Myocyte (in vitro differentiated cells): Measurements from ENCODE around the gene ZFP92. TPM values are rescaled to one million over a fixed set of nuclear protein-coding genes. Genes with fewer than 3 reads are reported as not detected.
"Not testable (repeated sequence)": the region's sequence is repeated elsewhere in the genome, so short reads cannot be mapped to it uniquely, and the experiment has no call there.

ENCODE experiments used
- DNase-seq: peaks from one replicate; pipeline ENCODE4 v3.0.0-alpha.2; 2012; ENCODE audit warnings: low read depth
- total RNA-seq: library from RNA; depleted of rRNA; stranded (reverse); fragments of >200 nt; gene quantifications from 2 replicates; pipeline ENCODE4 v1.2.3, GENCODE V29; 2014

The ZFP92 gene
- total RNA-seq, 1 donor from 2014 or later: not detected

DNA sequence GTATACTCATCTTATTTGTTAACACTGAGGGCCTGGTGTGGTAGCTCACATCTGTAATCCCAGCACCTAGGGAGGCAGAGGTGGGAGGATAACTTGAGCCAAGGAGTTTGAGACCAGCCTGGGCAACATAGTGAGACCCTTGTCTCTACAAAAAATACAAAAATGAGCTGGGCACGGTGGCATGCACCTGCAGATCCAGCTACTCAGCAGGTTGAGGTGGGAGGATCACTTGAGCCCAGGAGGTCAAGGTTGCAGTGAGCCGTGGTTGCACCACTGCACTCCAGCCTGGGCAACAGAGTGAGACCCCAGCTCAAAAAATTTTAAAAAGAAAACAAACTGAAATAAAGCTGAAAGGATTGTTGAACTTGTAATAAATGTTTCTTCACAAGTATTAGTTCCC is 26.3 kb upstream of the ZFP92 start:
- not testable (repeated sequence) for DNase-seq

DNA sequence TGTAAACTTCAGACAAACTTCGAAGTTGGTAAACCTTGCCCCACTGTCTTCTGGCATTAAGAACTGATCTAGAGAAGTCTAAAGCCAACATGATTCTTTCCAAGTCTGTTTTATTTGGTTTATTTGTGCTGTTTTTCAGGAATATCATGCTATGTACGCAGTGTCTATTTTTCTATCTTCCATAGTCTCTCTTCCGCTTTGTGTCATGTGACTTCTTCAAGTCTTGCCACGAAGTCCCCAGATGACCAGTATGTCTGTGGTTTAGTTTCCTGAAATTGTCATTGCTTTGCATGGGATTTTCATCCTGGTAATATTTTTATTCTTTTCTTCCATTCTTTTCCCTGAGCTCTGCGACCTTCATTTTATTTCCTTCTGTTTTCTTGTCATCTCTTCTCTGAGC is 25.2 kb upstream of the ZFP92 start:
- no peak for DNase-seq

DNA sequence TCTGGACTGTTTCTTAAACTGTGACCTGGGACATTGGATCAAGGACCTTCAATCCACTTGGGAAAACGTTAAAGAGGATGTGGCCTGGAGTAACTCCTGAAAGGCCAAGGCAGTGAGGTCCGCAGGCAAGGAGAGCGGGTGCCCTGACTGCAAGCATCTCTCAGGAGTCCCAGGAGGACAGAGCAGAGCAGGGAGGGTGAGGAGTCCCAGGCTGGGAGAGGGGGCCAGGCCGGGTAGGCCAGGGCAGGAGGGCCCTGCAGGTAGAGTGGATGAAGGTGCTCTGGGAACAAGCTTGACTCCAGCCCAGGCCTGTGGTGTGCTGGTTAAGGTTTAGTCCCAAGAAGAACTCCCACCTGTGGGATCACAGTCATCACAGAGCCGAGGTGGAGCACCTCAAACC is 23.9 kb upstream of the ZFP92 start:
- DNase-seq: no peak

GRCh38 chrX:153387987-153388721 is 23.1 kb upstream of the ZFP92 start:
- no peak for DNase-seq

DNA sequence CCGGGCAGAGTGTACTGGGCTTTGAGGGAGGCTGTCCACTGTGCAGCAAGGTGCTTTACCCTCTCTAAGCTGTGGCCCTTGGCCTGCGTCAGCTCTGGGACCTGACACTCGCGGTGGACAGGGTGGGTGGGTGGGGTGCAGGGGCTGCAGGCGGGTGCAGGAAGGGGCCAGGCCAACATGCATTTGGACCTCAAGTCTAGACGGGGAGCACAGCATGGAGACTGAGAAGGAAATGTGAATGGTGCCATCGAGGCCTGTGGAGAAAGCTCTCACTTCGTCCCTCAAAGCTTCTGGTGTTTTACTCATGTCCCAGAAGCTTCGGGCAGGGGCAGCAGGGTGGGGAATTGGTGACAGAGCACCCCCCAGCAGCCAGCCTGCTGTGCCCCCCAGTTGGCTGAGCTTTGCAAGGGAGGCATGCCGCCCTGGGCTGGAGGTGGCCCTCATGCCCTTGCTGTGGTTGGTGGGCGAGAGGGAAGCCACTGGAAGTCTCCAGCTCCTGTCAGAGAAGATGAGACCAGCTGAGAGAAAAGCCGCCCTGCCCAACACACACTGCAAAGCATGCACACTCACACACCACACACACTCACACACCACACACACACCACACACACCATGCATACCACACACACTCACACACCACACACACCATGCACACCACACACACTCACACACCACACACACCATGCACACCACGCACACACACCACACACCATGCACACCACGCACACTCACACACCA is 22.4 kb upstream of the ZFP92 start:
- DNase-seq: no peak

DNA sequence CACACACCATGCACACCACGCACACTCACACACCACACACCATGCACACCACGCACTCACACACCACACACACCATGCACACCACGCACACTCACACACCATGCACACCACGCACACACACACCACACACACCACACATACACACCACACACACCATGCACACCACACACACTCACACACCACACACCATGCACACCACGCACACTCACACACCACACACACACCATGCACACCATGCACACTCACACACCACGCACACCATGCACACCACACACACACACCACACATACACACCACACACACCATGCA is 21.9 kb upstream of the ZFP92 start:
- not testable (repeated sequence) for DNase-seq

DNA sequence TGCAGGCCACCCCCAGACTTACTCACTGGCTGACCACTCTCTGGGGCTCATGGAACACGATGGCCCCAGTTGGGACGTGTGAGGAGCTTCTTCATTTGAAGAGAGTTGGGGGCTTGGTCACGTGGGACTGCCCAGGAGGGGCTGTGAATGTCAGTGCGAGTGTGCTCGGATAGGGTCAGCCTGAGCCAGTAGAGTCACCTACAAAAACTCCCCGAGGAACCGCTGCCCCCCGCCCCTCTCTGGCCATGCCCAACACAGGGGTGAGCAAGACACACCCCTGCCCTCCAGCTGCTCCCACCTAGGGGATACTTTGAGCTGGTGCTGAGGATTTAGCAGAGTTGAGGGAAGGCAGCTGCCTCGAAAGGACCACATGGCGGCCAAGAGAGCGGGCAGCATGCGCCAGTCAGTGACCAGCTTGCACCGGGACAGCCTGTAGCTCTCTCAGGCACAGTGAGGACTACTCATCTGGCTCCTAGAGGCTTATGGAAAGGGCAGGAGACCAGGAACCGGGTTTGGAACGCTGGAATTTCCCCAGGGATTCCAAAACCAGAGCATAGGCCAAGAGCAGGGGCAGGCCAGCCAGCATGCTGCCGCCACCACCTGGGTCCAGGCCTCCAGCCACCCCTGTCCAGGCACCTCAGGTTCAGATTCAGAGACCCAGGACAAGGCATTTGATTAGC is 18.5 kb upstream of the ZFP92 start:
- no peak for DNase-seq

GRCh38 chrX:153394612-153395011 is 16.7 kb upstream of the ZFP92 start:
- no peak for DNase-seq

- no peak for DNase-seq
These were observed 15.5 kb upstream of the ZFP92 start for GRCh38 chrX:153395613-153396319.

DNA sequence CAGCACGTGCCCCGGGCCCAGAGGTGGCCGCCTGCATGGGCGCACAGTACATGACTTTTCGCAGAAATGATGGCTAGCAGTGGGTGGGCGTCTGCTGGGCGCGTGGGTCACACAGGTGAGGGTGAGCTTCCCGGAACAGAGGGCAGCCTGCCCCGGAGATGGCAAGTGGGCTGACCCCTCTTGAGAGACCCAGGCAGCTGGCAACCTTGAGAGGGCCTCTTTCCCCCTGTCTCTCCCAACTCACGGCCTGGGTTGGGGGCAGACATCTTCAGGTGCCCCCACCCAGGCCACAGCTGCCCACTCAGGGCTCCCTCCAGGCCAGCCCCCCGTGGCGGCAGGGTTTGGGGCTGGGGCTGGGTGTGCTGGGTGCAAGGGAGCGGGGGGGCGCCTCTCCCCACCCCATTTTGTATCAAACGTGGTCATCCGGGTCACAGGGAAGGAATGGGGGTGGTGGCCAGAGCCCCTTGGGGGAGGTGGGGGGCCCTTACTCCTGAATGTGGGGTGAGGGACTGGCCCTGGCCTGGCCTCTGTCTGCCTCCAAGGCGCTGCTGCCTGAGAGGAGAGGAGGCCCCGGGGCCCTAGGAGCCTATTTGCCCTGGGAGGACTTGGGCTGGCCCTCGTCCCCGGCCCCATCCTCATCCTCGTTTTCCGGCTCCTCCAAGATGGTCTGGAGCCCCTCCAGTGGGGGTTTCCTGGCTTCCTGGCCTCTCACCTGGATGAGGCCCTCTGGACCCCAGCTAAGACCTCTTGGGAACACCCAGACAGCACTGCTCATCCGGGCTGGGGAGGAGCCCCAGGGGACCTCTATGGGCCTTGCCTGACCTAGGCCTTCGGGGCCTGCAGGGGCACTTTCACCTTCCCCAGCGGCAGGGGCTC is 14.7 kb upstream of the ZFP92 start:
- no peak for DNase-seq

- DNase-seq: no peak
These were observed 13.9 kb upstream of the ZFP92 start for GRCh38 chrX:153397256-153397960.

- DNase-seq: no peak
These were observed 12.9 kb upstream of the ZFP92 start for GRCh38 chrX:153398275-153398960.

DNA sequence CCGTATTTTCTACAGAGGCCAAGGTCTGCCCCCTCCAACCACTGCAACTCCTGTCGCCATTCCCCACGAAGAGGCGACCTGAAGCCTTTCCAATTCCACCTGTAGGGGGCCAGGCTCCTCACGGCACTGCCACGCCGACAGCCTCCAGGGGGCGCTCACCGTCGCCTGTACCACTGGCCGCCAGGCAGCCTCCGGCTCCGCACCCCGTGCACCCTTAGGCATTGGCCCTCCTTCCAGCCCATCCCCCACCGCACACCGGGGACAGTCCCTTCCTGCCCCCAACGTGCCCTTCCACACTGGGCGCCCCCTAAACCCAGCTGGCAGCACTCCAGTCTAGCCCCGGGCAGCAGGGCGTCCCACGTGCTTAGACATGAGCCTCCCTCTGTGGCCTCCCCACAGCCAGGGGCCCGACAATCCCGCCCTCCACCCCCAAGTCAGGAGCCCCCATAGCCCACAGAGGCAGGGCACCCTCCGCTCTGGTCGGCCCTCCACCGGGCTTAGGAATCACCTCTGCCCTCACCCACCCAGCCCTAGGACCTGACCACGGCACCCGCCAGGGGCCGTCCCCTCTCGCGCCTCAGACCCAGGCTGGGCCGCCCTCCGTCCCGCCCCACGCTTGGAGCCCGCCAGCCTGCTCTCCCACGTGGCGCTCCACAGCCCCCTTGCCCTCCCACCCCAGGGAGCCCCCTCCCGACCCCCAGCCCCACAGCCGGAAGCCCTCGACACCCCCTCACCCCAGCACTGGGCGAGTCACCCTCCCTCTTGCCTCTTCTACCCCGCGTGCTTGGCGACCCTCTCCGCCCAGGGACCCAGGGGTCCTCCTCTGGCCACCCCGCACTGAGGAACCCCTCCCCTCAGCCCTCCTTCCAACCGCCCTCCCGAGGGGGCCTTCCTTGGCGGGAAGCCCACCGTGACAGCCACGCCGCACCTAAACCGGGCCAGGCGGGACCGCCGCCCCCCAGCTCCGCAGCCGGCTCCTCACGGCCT is 10.8 kb upstream of the ZFP92 start:
- DNase-seq: no peak

DNA sequence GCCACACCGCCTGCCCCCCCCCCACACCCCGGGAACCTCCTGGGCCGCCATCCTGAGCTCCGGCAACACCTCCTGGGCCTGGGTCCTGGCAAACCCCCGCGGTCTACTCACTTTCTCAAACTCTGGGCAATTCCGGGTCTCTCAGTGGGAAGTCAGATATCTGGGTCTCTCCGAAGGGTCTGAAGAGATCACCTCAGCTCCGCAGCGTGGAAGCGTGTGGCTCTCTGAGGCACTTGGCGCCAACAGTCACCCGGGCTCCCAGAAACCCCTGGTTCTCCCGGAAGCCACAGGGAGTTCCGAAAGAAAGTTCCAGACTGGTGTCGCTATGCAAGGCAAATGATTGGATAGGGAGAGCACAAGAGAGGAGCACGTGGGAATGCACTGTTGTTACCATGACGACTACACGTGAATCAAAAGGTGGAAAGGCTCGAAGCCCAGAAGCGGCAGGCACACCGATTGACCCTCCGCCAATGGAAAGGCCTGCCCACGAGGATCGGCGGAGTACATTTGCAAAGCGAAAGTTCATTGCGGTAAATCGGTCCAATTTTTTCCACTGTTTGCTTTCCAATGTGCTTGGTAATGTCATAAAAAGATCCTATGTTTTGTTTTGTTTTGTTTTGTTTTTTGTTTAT is 10.0 kb upstream of the ZFP92 start, which contains the start of gene PNMA6E:
Gene PNMA6E, minus strand, starts transcription at position 218 of the 632 bp plus-strand sequence. CDS start 2,501 bp downstream, outside the sequence.
- no peak for DNase-seq

GRCh38 chrX:153404333-153404732 is 6.9 kb upstream of the ZFP92 start:
- not testable (repeated sequence) for DNase-seq

- no peak for DNase-seq
These were observed 5.8 kb upstream of the ZFP92 start for GRCh38 chrX:153405426-153405825.

DNA sequence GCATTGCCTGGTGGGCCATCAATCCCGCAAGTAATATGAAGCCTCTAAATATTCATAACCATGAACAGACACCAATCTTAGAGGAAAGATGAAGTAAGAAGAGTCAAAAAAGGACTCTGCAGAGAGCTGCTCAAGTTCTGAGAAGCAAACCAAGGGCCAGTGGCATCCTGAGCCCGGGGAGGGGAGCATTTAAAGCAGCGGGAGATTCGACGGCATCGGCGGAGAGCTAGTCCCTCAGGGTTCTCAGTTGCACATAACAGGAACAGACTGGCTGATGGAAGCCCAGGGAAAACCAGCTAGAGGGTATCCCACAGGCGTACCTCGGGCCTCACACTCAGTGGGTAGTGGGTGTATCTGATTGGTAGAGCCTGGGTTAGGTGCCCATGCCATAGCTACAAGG is 5.3 kb upstream of the ZFP92 start:
- no peak for DNase-seq

GRCh38 chrX:153406903-153407302 is 4.4 kb upstream of the ZFP92 start:
- no peak for DNase-seq
